Pancreas (tissue), 10 donors: ENCODE results near the gene SULT1B1. TPM values are rescaled to one million over a fixed set of nuclear protein-coding genes. Genes with fewer than 3 reads are reported as not detected.

Experiments
- ATAC-seq, 4 donors: fragments of 200-7000 bp; cut with Tn5 transposase; one replicate each; pipeline versions ENCODE4 v1.8.0 to v1.9.1; 2020; ENCODE audit warnings: mild to moderate bottlenecking in 4 of 4, moderate library complexity in 4 of 4
- DNase-seq, 6 donors: peaks; one replicate each; pipeline ENCODE4 v3.0.0-alpha.2; 2020
- FAIRE-seq: peaks from 2 replicates; lab custom pipeline; 2012; peaks lifted over from hg19 to GRCh38; lab: Jason Lieb, UNC
- H3K27ac ChIP-seq, 4 donors: fragments of 200-600 bp; sonication (generic); 1 replicate in 3 of 4; 2 replicates in 1 of 4; pipeline versions ENCODE4 v1.5.0 to v1.8.0; 2020
- H3K27me3 ChIP-seq, 4 donors: fragments of 200-600 bp; one replicate each; pipeline ENCODE4 v1.8.0; 2021
- H3K36me3 ChIP-seq, 3 donors: fragments of 200-600 bp; sonication (generic) in 1 of 3; one replicate each; pipeline versions ENCODE4 v1.5.0 to v1.8.0; 2020 to 2021
- H3K4me1 ChIP-seq, 3 donors: fragments of 200-600 bp; one replicate each; pipeline ENCODE4 v1.8.0; 2021
- H3K4me3 ChIP-seq, 4 donors: fragments of 200-600 bp; sonication (generic) in 2 of 4; one replicate each; pipeline versions ENCODE4 v1.5.0 to v1.8.0; 2020 to 2021
- H3K9me3 ChIP-seq, 4 donors: fragments of 200-600 bp; one replicate each; pipeline ENCODE4 v1.8.0; 2021
- WGBS, 2 donors: extraction: QIAGEN DNeasy Blood & Tissue Kit; methylation state at CpG; one replicate each; pipeline ENCODE4 v1.1.7; 2013; 5-methylcytosine and 5-hydroxymethylcytosine counted together
- intact Hi-C, 3 donors: fragments of 100-400 bp; cut with DNase I; formaldehyde crosslinking; loops; one replicate each; pipeline versions ENCODE4 v1.11.1 to v1.14.2; 2022
- polyA plus RNA-seq, 2 donors: library from polyadenylated mRNA; stranded (reverse); fragments of 200-250 nt; gene quantifications; one replicate each; pipeline ENCODE4 v1.2.3, GENCODE V29; 2013
- total RNA-seq, 6 donors: library from RNA; stranded (reverse); fragmentation: NEBNext Ultra II Directional in 4 of 6; extraction: Animal tissue kit (Norgen Biotek cat#: 25700) in 4 of 6; gene quantifications; one replicate each; pipeline versions ENCODE4 v1.2.1 to v1.2.4, GENCODE V29; 2021 to 2023
- TF ChIP-seq, protein P1 (sequence below), 4 donors: fragments of 200-600 bp; sonication (generic) in 3 of 4; IDR thresholded peaks; one replicate each; pipeline versions ENCODE4 v1.5.0 to v1.8.0; 2021; ENCODE audit warnings: antibody characterized with exemption in 4 of 4
- donor health status: healthy with polysubstance abuse.
- donor health status: DM: no; HTN: no; CAD: no; lungs with moderate emphysema.
- donor health status: DM: no; HTN: no; CAD: no.
- donor health status: control.
- donor health status: control.
- donor health status: Bipolar disorder and iron deficiency.
- donor health status: DM: yes; HTN: yes; CAD: no.
- donor health status: DM: no; HTN: no; CAD: no.
- donor health status: DM: no; HTN: no; CAD: no.
- donor health status: DM: yes; HTN: yes; CAD: no.

Gene SULT1B1
- total and polyA plus RNA-seq, 8 donors = 0.05 to 2.1 (median 0.23) TPM

DNA sequence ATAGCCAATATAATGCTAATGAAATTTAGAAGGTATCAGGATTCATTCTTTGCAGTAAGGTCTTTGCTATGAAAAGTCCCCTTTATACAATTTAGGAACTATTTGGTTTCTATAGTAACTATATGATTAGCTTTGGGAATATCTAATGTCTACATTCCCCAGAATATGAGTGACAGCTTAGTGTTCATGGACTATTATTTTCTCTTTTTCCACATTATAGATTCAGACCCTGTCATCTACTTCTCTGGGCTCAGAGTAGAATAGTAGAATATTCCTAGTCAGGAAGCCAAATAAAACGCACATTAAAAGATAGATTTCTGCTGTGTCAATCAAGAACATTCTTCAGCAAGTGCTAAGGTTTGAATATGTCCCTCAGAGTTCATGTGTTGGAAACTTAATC lies 26.1 kb upstream of the SULT1B1 start:
- Histone ChIP-seq H3K9me3 (no peaks in the 10 kb centered on the region), H3K4me1 (no peaks in the 10 kb centered on the region), H3K27ac (no peak overlapping the region), H3K36me3 (no peaks in the 10 kb centered on the region), H3K4me3 (no peak overlapping the region), H3K27me3 (no peaks in the 10 kb centered on the region)
- intact Hi-C loops = no loop called here
- WGBS, 2 donors = 67 to 68% methylated on average over 1 of the region's 1 CpG
- TF ChIP-seq, protein P1, sequence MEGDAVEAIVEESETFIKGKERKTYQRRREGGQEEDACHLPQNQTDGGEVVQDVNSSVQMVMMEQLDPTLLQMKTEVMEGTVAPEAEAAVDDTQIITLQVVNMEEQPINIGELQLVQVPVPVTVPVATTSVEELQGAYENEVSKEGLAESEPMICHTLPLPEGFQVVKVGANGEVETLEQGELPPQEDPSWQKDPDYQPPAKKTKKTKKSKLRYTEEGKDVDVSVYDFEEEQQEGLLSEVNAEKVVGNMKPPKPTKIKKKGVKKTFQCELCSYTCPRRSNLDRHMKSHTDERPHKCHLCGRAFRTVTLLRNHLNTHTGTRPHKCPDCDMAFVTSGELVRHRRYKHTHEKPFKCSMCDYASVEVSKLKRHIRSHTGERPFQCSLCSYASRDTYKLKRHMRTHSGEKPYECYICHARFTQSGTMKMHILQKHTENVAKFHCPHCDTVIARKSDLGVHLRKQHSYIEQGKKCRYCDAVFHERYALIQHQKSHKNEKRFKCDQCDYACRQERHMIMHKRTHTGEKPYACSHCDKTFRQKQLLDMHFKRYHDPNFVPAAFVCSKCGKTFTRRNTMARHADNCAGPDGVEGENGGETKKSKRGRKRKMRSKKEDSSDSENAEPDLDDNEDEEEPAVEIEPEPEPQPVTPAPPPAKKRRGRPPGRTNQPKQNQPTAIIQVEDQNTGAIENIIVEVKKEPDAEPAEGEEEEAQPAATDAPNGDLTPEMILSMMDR (IDR thresholded peaks at IDR 0.05) = no peak
- ATAC-seq (no peak), DNase-seq (no peak), FAIRE-seq (no peak)

DNA sequence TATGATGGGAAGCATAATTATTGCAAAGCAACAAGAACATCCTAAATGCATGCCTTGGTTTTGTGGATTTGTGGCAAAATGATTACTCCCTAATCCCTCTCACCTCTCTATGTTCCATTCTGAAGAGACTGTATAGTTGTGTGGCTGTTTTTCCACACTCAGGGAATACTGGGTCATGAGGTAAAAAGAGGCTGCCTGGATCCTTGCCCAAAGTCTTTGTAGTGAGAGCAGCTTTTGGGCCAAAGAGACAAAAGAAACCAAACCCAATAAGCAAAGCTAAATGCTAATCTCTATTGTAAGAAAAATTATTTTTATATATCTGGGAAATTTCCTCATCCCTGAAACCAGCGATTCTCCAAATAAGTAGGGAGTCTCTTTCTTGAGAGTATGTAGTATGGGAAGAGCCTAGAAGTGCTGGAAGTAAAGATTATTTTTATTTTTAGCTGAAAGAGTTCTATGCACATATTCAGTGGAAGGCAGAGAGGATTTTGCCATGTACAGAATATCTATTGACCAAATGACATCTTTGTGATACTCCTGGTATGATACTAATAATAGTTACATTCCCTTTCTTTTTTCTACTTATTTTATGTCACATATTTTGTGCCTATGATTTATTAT lies 24.9 kb upstream of the SULT1B1 start:
- TF ChIP-seq, protein P1 (IDR thresholded peaks at IDR 0.05) = no peak
- H3K27me3 ChIP-seq = no peaks in the 10 kb centered on the region
- H3K9me3 ChIP-seq = no peaks in the 10 kb centered on the region
- WGBS, 2 donors = 88 to 89% methylated on average over 1 of the region's 1 CpG
- no peaks in the 10 kb centered on the region for H3K4me1 ChIP-seq
- no peak overlapping the region for H3K27ac ChIP-seq
- ATAC-seq (no peak), DNase-seq (no peak), FAIRE-seq (no peak)
- H3K4me3 ChIP-seq = no peak overlapping the region
- intact Hi-C loops = no loop called here
- no peaks in the 10 kb centered on the region for H3K36me3 ChIP-seq

DNA sequence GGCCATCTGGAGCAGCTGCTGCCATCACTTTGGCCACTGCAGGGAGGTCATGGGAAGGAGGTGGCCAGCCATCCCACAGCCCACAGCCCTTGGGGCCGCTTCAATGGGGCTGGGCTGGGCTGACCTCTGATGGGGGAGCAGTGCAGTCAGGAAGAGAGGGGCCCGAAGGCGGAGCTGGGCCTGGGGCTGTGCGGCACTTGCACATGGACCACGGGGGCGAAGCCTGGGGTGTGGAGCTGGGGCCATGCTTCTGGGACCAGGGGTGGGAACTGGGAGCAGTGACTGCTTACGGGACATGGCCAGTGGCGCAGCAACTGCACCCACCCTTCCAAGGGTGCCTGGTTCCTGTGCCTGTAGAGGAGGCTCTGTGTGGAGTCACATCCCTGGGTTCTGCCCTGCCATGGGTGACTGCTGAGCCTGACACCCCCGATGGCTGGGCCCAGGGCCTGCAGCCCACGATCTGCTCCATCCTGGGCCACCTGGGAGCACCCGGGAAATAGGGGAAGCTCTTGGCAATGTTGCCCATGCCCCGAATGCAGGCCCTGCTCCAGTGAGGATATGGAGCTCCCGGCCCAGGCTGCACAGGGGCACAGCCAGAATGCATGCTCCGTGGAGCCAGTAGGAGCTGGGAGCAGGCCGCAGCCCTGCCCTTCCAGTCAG lies 22.4 kb upstream of the SULT1B1 start:
- 90 to 92% methylated on average over 15 of the region's 15 CpGs for WGBS, 2 donors
- intact Hi-C loops = no loop called here
- ATAC-seq = no peak
- no peaks in the 10 kb centered on the region for H3K4me1 ChIP-seq
- H3K36me3 ChIP-seq = no peaks in the 10 kb centered on the region
- H3K4me3 ChIP-seq = no peak overlapping the region
- peak in 2 of 6 donors; percentile 17 to 53 for DNase-seq
- no peak for FAIRE-seq
- no peaks in the 10 kb centered on the region for H3K9me3 ChIP-seq
- no peak overlapping the region for H3K27ac ChIP-seq
- H3K27me3 ChIP-seq = no peaks in the 10 kb centered on the region
- TF ChIP-seq, protein P1 (IDR thresholded peaks at IDR 0.05) = no peak

DNA sequence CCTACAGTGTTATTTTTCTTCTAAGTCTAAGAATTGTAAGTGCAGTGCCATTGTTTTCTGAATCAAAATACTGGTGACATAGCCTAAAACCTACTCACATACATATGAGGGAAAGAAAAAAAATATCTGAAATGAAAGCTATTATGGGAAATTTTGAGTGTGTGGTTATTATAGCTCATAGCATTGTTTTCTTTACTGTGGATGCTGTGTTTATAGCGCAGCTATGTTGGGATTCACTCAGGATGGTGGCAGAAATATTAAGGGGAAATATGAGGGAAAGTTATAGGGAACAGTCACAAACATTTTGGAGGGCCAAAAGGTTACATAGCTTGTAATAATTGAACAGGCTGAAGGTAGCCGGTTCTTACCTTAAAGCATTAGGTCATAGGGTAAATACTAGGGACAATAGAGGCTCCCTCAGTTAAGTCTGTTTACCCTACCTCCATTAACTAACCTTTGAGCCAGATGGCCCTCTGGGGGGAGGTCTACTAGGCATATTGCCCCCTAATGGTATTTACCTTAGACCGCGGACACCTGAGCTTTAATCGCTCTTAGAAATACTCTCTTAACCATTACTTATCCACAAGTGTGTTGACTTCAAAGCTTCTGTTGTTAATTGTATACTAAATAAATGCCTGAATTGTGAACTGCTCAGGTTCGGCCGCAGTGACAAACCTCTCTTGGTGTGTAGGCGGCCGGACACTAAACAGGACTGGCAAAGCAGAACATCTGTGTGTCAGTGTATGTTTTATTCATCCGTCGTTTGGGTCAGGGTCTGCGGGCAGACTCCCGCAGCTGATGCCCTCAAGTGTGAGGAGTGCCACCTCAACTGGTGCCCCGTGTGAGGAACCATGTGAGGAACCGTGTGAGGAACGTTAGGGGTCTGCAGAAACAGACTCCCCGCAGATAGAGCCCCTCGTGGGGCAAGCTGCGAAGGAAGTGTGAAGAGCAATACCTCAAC lies 21.3 kb upstream of the SULT1B1 start:
- no peak overlapping the region for H3K27ac ChIP-seq
- intact Hi-C loops = no loop called here
- no peaks in the 10 kb centered on the region for H3K27me3 ChIP-seq
- H3K36me3 ChIP-seq = no peaks in the 10 kb centered on the region
- no peaks in the 10 kb centered on the region for H3K4me1 ChIP-seq
- TF ChIP-seq, protein P1 (IDR thresholded peaks at IDR 0.05) = no peak
- no peak overlapping the region for H3K4me3 ChIP-seq
- WGBS, 2 donors = 77% methylated on average over 19 of the region's 19 CpGs
- ATAC-seq (peak in 1 of 4 donors; percentile 59), FAIRE-seq (no peak), DNase-seq (no peak)
- H3K9me3 ChIP-seq = no peaks in the 10 kb centered on the region
